Measurements from ENCODE around the gene ZMYM3.
A peak's percentile ranks its signal among the peaks of the same experiment; 100 is the strongest.

The ZMYM3 gene

GRCh38 chrX:71253253-71254091 is 468 bp downstream of the ZMYM3 start:
- peak; percentile 14 for DNase-seq (ENCODE audit: low spot score)

DNA sequence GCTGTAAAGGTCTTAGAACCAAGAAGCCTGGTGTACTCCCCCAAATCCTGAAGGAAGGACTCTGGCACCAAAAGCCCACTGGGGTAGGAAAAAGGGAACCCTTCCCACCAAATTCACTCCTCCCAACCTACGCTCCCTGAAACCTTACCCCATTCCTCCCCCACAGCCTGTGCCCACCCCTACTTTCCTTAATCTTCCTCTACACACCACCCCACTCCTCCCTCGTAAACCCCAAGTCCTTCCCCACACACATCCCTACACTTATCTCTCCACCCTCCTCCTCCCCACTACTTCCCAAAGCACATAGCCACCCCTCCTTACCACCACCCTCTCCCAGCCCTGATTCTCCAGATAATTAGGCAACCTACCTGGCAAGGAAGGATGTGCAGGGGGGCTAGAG is 1.7 kb downstream of the ZMYM3 start:
- DNase-seq (ENCODE audit: low spot score) = no peak

GRCh38 chrX:71251466-71251973 is 2.4 kb downstream of the ZMYM3 start:
- DNase-seq (ENCODE audit: low spot score) = no peak

GRCh38 chrX:71250841-71251240 is 3.1 kb downstream of the ZMYM3 start:
- no peak for DNase-seq (ENCODE audit: low spot score)

GRCh38 chrX:71245159-71245558 is 8.8 kb downstream of the ZMYM3 start:
- no peak for DNase-seq (ENCODE audit: low spot score)

GRCh38 chrX:71244359-71245128 is 9.4 kb downstream of the ZMYM3 start:
- DNase-seq (ENCODE audit: low spot score) = no peak

- no peak for DNase-seq (ENCODE audit: low spot score)
Measured at GRCh38 chrX:71241301-71241700, 12.6 kb downstream of the ZMYM3 start.

DNA sequence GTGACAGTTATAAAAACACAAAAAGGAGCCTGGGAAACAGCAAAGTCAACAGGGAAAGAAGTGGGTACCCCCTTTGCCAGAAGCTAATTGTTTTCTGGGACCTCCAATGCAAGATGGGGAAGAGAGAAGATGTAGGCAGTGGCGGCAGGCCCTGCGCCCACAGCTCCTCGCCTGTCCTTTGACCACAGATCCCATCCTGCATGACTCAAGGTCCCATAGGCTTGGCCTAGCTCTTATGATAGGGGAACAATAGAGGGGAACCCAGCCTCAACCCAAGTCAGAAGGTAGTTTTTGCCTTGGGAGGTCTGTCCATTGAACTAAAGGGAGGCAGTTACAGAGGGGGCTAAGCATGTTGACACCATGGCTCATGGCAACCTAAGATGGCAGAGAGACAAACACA is 14.2 kb downstream of the ZMYM3 start:
- DNase-seq (ENCODE audit: low spot score) = no peak

- DNase-seq (ENCODE audit: low spot score) = no peak
Measured at GRCh38 chrX:71236836-71237235, 17.1 kb downstream of the ZMYM3 start.

DNA sequence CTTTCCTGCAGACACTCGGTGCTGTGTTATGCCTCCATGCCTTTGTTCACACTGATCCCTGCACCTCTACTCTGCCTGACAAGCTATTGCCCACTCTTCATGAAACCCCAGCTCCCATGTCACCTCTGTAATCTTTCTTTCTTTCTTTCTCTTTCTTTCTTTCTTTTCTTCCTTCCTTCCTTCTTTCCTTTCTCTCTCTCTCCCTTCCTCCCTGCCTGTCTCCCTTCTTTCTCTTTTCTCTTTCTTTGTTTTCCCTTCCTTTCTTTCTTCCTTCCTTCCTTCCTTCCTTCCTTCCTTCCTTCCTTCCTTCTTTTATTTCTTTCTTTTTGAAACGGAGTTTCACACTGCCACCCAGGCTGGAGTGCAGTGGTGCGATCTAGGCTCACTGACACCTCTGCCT is 18.5 kb downstream of the ZMYM3 start:
- no peak for DNase-seq (ENCODE audit: low spot score)

- DNase-seq (ENCODE audit: low spot score) = no peak
Measured at GRCh38 chrX:71228063-71228642, 25.8 kb downstream of the ZMYM3 start.

DNA sequence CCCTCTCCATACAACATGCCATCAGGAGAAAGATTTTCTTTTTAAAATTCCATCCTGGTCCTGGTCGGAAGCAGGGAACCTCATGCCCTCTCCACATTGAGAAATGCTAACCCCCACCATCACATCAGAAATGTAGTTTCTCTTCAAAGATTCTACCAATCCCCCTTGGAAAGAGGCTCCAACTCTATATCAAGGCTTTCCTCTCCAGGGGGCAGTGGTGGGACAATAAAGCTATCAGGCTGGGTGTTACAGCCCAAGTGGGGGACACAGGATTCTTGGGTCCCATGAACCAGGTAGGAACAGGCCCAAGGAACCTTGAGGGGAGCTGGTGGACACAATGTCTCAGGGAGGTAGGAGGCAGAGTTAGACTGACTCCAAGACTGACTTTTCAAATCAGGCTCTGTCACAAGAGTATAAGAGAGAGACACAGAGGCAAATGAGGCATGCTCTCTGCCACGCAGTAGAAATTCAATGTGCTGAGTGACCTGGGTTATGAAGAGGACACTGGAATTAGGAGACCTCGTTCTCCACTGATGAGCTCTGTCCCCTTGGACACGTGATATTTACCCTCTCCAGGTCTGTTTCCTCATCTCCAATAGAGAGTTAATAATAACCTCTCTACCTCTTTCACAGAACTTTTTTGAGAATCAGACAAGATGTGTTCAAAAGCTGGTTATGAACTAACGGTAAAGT is 26.4 kb downstream of the ZMYM3 start:
- no peak for DNase-seq (ENCODE audit: low spot score)

GRCh38 chrX:71225676-71226075 is 28.3 kb downstream of the ZMYM3 start:
- no peak for DNase-seq (ENCODE audit: low spot score)

GRCh38 chrX:71225009-71225408 is 28.9 kb downstream of the ZMYM3 start:
- no peak for DNase-seq (ENCODE audit: low spot score)

GRCh38 chrX:71224098-71224708 is 29.7 kb downstream of the ZMYM3 start:
- no peak for DNase-seq (ENCODE audit: low spot score)

DNA sequence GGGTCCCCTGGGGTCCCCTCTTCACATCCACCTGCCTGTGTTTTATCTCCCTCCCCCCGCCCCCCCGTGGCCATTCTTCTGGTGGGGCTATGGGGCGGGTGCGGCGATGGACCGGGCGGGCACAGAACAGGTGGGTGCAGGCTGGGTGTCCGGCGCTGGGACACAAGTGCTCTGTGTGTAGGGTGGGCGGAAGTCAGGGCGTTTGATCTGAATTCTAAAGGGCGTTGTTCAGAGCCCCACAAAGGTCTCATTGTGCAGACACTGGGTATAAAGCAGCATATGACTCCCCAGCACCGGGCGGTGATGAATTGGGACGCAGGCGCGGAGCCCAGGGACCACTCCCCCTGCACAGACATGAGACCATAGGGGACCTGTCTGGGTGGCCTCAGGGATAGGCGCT is 31.0 kb downstream of the ZMYM3 start, which contains the start of gene GJB1:
GJB1 (plus strand) TSS at position 296 of the 400 bp plus-strand sequence. CDS start 484 bp downstream, outside the sequence.
- DNase-seq (ENCODE audit: low spot score) = no peak

- DNase-seq (ENCODE audit: low spot score) = no peak
Measured at GRCh38 chrX:71221145-71221544, 32.8 kb downstream of the ZMYM3 start.

DNA sequence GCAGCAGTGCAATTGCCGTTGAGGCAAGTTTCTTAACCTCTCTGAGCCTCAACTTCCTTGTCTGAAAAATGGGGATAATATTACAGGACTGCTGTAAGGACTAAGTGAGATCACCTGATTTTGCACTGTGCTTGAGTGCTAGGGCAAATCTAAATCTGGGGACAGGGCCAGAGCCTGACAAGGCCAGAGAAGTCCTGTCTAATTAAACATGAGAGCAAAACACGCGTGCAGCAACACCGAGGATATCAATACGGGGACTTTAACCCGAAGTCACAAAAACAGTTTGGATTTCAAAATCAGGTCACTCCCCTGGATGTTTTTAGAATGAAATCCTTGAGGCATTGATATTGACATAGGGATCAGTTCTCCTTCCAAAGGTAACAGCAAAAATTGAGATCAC is 36.6 kb downstream of the ZMYM3 start:
- no peak for DNase-seq (ENCODE audit: low spot score)

DNA sequence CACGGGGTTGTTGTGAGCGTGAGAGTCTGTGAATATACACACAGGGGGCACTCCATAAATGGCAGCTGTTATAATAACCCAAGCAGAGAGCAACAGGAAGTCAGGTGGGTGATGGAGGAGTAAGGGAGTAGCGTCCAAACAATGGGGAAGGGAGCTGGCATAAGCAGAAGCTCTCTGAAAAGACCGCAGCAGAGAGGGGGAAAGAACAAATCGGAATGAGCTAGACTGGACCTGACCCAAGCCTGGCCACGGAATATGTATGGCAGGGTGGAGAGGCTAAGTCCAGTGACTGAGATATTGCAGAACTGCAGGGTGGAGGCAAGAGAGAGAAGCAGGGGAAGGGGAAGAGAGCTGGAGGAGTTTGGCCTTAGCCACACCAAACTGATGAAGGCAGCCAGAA is 37.5 kb downstream of the ZMYM3 start:
- DNase-seq (ENCODE audit: low spot score) = no peak

GRCh38 chrX:71215338-71215912 is 38.5 kb downstream of the ZMYM3 start:
- DNase-seq (ENCODE audit: low spot score) = no peak

DNA sequence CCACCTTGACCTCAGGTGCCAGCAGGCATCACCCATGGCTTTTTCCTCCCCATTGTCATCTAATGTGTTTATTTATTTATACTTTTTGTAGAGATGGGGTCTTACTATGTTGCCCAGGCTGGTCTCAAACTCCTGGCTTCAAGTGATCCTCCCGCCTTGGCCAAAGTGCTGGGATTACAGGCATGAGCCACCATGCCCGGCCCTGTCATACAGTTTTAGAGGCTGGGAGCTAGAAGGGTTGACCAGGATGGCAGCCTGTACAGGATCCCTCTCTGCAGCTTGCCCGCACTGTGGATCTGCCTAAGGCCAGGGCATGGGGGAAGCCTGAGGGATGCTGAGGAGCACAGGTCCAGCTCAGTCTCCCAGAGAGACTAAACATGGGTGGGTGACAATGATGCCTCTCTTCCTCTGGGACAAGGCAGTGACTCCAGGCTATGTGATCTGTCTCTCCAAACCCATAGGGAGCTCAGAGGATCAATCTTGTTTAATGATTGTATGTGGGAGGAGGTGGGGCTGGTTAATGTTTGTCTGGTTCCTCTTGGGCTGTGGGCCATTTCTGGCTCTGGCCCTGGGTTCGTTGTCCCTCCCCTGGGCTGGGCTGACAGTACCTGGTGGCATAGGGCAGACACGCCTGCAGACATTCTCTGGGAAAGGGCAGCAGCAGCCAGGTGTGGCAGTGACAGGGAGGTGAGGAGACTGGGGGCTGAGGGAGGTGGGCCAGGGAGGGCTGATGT is 39.2 kb downstream of the ZMYM3 start:
- DNase-seq (ENCODE audit: low spot score) = no peak

Data from hematopoietic multipotent progenitor cell treated with erythropoietin and hydrocortisone succinate and interleukin-3 and kit ligand, for 17 days (in vitro differentiated cells).